Measurements from ENCODE around the gene ANO6.
"Not testable (repeated sequence)": the region's sequence is repeated elsewhere in the genome, so short reads cannot be mapped to it uniquely, and the experiment has no call there.

Gene ANO6

DNA sequence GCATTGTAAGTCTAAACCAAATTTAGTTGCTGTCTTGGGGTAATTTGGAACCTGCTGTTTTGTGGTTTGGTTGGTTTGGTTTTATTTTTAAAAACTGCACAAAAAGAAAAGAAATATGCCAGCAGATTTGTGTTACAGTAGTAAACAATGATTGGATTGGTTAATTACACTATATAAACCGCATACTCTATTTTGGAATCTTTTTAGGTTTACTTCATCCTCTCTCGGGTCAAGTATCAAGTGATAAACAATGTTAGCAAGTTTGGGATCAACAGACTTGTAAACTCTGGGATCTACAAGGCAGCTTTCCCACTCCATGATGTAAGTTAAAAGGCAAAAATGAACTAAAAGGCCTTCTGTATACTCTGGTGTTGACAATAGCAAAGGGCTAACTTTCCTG, 132.4 kb downstream of the ANO6 start:
- no peak for DNase-seq (ENCODE audit: low read depth)

- DNase-seq (ENCODE audit: low read depth): no peak
Measured at GRCh38 chr12:45348986-45349385, 133.1 kb downstream of the ANO6 start.

DNA sequence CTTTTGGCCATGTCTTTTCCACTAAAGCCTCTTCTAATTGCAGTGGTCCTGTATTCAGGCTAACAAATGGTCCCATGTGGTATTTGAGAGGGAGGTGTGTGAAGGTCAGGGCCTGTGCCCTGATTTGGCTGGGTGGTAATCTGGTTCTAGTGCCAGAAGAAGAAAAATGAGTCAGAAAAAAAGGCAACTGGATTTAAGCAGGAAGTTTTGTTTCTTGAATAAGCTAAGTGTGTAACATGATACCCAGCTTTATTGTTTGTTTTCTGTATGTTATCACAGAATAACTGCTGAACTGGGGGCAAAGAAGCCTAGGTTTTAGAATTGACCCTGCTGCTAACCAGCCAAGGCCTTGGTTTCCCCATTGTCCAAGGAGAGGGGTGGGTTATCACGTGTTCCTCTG, 134.0 kb downstream of the ANO6 start:
- DNase-seq (ENCODE audit: low read depth): no peak

GRCh38 chr12:45350861-45351260, 135.0 kb downstream of the ANO6 start:
- no peak for DNase-seq (ENCODE audit: low read depth)

- DNase-seq (ENCODE audit: low read depth): no peak
Measured at GRCh38 chr12:45351921-45352670, 136.2 kb downstream of the ANO6 start.

DNA sequence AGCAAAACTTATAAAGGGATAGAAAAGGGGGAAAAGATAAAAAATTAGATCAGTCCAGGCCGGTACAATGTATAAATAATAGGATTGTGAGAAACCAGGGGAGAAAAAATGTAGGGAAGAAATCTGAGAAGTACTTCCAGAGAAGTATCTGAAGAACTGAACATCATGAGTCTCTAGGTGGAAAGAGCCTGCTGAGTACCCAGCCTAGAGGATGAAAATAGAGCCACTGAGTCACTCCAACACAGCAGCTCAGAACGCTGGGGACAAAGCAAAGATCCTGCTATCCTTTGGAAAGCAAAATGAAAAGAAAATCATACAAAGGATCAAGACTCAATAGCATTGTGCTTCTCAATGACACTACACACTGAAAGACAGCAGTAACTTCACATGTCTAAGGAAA, 138.0 kb downstream of the ANO6 start:
- DNase-seq (ENCODE audit: low read depth): no peak

DNA sequence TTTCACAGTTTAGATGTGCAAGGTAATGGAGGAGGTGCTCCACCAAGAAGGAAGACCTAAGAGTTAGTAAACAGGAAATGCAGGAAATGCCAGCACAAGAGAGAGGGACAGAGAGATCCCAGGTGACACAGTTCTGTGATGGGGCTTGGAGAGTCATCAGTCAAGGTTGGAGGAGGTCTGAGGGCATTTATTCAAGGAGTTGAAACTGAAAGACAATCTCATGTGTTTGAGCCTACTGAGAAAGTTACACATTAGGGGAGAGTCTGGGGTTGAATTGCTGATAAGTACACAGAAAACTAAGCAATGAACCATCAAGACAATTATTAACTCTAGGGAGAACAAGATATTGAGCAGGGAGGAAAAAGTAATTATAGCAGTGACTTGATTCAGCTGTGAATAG, 138.5 kb downstream of the ANO6 start:
- DNase-seq (ENCODE audit: low read depth): no peak

DNA sequence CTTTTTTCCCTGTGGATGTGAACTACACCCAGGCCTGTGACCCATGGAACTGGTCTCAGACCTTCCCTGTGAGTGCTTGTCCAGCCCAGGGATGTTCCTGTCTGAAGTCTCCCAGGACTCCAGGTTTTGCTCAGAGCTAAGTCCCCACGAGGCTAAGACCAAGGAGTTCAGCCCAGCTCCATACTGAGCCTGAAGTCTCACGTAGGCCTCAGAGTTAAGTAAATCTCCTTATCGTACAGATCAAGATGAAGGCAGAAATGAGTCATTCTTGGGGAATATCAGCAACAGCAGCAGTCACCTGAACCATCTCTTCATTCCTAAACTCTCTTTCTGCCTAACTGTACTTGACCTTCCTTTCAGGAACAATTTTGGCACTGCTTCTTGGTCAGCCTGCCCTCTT, 139.8 kb downstream of the ANO6 start:
- DNase-seq (ENCODE audit: low read depth): no peak

- DNase-seq (ENCODE audit: low read depth): no peak
Measured at GRCh38 chr12:45356822-45357538, 141.1 kb downstream of the ANO6 start.

DNA sequence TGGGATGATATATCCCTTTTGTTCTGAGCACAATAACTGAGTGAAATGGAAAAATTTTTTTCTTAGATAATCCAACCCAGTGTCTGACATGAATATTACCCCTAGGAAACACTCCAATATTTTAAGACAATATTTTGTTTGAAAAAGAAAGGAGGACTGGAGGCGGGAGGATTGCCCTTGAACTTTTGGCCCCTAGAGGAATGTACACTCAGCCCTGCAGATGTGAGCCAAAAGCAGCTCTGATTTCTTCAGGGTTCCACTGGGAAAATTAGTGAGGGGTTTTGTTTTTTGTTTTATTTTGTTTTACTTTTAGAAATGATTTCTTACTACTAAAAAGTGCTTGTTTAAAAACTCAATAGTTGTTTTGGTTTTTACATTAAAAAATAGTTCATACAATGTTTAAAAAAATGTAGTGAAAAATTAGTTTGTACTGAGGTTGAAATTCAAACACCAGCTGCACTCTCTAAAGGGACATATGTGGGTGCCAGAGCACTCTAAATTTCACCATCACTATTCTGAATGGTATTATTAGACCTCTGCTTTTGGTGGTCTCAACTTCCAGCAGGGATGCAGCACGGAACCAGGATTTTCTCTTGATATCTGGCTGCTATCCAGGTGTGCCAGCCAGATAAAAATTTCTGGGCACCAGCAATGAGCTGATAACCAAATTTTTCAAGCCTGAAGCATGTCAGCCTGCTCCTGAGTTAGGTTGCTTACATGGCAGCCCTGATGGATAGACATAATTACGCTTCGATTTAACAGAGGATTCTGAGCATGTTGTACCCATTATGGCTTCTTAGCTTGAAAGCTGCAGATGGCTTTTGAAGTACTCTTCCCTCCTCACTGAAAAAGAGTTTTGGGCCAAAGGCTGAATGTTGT, 141.9 kb downstream of the ANO6 start:
- DNase-seq (ENCODE audit: low read depth): no peak

- no peak for DNase-seq (ENCODE audit: low read depth)
Measured at GRCh38 chr12:45362291-45362690, 146.4 kb downstream of the ANO6 start.

GRCh38 chr12:45363903-45364302, 148.0 kb downstream of the ANO6 start:
- DNase-seq (ENCODE audit: low read depth): no peak

GRCh38 chr12:45368841-45369489, 153.1 kb downstream of the ANO6 start:
- DNase-seq (ENCODE audit: low read depth): no peak

DNA sequence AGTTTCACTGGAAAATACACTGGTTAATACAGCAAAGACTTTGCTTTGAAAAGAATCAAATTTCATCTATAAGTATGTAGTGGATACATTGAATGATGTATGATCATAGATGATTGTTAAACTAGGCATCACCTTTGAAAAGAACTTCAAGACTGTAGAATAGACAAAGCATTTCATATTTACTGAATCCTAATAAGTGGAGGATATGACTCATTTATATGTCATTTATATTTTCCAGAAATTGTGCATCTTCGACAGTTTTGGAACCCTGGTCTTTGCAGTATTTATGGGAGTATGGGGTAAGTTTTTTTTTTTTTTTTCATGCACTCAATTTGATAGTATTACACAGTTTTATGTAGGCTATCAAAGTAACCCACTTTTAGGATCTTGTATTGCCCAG, 161.9 kb downstream of the ANO6 start:
- no peak for DNase-seq (ENCODE audit: low read depth)

DNA sequence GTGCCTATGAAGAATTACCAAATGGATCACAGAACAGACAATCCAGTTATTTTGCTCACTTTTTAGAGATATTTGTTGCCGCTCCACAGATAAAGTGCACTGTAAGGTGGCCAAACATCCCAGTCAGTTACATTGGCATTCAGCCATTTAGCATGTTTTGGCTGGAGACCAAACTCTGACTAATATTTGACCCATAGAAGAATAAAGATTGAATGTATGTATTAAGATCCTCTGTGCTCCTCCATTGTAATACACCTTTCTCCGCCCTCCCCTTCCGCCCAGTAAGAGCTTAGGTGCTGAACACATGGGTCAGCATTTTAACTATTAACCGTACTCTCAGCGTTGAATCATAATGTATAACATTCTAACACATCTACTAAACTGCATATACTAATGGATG, 163.4 kb downstream of the ANO6 start:
- DNase-seq (ENCODE audit: low read depth): no peak

- DNase-seq (ENCODE audit: low read depth): no peak
Measured at GRCh38 chr12:45381351-45381750, 165.5 kb downstream of the ANO6 start.

GRCh38 chr12:45388545-45388944, 172.7 kb downstream of the ANO6 start:
- no peak for DNase-seq (ENCODE audit: low read depth)

GRCh38 chr12:45389426-45389825, 173.5 kb downstream of the ANO6 start:
- DNase-seq (ENCODE audit: low read depth): no peak

- DNase-seq (ENCODE audit: low read depth): not testable (repeated sequence)
Measured at GRCh38 chr12:45397499-45397898, 181.6 kb downstream of the ANO6 start.

DNA sequence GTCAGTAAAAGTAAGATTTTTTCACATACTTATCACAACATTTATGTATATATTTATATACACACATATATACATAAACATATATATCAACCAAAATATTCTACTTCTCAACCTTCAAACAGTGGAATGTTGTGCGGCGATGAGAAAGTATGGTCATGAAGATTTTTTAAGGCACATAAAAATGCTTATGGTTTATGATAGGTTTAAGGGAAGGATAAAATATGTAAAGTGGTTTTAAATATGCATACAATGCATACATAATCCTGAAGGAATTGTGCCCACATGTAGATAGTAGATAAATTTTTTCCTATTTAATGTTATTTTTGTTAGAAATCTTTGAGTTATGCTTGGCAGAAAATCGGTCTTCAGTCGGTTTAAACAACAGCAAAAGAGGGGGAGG, 182.7 kb downstream of the ANO6 start:
- no peak for DNase-seq (ENCODE audit: low read depth)

- DNase-seq (ENCODE audit: low read depth): no peak
Measured at GRCh38 chr12:45400991-45401390, 185.1 kb downstream of the ANO6 start.

- no peak for DNase-seq (ENCODE audit: low read depth)
Measured at GRCh38 chr12:45402288-45402687, 186.4 kb downstream of the ANO6 start.

Measured in T follicular helper cell (primary cell).